NT2/D1 (cell line): Measurements from ENCODE around the gene PHF23.

Experiments
- DNase-seq: peaks from one replicate; pipeline ENCODE4 v3.0.0-alpha.2; 2011; ENCODE audit warnings: low read depth, low spot score
- H3K27me3 ChIP-seq: 2 replicates; pipeline ENCODE4 v1.6.0; 2011; ENCODE audit warnings: mild to moderate bottlenecking; ENCODE audit not compliant: insufficient read length, insufficient read depth
- H3K36me3 ChIP-seq: 2 replicates; pipeline ENCODE4 v1.6.1; 2011; ENCODE audit warnings: mild to moderate bottlenecking, low read length, mixed read lengths; ENCODE audit not compliant: insufficient read depth, insufficient read length
- H3K4me1 ChIP-seq: 2 replicates; pipeline ENCODE4 v1.5.1; 2011; ENCODE audit not compliant: insufficient read depth, insufficient read length
- H3K4me3 ChIP-seq: 2 replicates; pipeline ENCODE4 v1.5.1; 2011; ENCODE audit warnings: low read depth; ENCODE audit not compliant: insufficient read length
- H3K9ac ChIP-seq: 2 replicates; pipeline ENCODE4 v1.6.0; 2011; ENCODE audit warnings: low read depth; ENCODE audit not compliant: insufficient read length
- H3K9me3 ChIP-seq: 2 replicates; pipeline ENCODE4 v1.5.1; 2011; ENCODE audit warnings: mild to moderate bottlenecking, low read length; ENCODE audit not compliant: insufficient read depth
- SUZ12 ChIP-seq: IDR thresholded peaks from 2 replicates; pipeline ENCODE4 v1.6.1; 2011; ENCODE audit not compliant: insufficient read length, insufficient read depth; ENCODE audit errors: extremely low read depth
- YY1 ChIP-seq: IDR thresholded peaks from 2 replicates; pipeline ENCODE4 v1.6.1; 2011; ENCODE audit not compliant: insufficient read length, insufficient read depth
- ZNF274 ChIP-seq: IDR thresholded peaks from 2 replicates; pipeline ENCODE4 v1.6.1; 2011; ENCODE audit warnings: mild to moderate bottlenecking, low read depth, low read length

The PHF23 gene

DNA sequence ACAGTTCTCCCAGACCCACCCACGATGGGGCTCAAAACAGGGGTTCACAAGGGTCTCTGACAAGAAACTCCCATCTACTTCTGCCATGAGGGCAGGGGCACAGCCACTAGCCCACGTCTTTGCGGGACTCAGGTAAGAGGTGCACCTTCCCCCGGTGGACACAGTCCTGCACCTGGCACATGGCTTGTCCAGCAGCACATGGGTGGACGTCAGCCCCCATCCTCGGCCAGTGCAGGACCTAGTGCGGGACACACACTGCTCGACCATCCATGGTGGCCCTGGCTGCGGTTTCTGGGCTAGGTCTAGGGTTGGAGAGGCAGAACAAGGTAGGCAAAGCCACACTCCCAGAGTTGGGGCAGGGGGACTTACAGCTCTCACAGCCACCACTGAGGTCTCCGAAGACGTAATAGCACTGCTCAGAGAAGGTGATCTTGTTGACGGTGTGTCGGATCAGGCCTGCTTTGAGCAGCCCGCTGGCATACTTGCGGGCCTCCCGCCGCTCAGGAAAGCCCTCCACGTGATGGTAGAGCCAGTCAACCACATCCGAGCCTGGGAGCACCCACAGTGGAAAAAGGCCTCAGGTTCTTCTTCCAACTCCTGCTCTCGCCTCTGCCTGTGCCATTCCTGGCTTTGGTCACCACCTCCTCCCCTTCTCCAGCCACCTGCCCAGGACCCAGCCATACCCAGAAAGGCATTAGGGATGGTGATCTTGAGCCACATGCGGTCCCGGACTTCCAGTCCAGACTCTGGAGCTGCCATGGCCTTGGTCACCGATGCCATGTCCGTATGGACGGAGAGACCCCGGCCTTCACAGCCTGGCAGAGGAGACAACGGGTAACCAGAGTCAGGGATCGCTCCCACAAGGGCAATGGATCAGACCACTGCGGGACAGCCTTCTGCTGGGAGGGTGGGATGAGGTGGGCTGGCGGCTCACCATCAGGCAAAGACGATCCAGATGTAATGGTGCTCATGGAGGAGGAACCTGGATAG lies 12.2 kb downstream of the PHF23 start:
- Histone ChIP-seq H3K36me3 (peaks cover 89% of the 10 kb centered on the region), H3K4me1 (peaks cover 15% of the 10 kb centered on the region), H3K27me3 (no peaks in the 10 kb centered on the region), H3K9me3 (no peaks in the 10 kb centered on the region), H3K9ac (no peak overlapping the region), H3K4me3 (no peak overlapping the region)
- TF ChIP-seq ZNF274 = no peak
- no peak for TF ChIP-seq SUZ12
- no peak for TF ChIP-seq YY1
- DNase-seq = no peak

DNA sequence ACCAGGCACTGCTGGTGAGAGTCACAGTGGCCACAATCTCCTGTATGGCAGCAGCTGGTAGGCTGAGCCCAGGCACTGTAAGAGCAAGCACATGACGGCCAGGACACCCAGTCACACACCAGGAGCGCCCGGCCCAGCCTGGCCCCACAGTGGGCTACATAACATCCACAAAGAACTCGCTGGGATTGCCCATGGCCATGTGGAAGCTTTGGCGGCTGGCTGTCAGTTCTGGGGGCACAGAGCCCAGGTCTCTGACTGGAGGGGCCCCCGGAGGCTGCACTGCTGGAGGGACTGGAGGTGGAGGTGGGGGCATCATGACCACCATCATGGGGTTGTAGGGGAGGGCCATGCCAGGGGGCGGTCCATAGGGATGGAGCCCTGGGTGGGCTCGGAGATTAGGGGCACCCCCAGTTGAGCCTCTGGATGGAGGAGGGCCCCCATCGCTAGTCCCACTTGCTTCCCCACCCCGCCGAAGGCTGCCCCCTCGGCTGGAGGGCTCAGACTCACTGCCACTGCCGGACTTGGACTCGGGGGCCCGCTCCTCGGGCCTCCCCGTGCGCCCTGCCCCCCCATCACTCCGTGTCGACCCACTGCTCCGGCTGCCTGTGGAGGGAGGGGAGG lies 13.4 kb downstream of the PHF23 start:
- peaks cover 96% of the 10 kb centered on the region for H3K36me3 ChIP-seq

DNA sequence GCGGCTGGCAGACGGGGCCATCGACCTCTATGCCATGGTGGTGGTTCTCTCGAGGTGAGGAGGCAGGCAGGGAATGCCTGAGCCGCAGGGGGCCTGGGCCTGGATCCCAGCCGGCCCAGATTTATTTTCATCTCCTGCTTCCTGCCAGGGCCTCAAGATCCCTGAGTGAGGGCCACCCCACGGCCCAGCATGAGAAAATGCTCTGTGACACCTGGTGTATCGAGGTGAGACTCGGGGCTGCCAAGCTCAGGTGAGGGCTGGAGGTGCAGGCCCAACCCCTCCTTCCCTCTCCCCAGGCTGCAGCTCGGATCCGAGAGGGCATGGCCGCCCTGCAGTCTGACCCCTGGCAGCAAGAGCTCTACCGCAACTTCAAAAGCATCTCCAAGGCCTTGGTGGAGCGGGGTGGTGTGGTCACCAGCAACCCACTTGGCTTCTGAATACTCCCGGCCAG lies 14.6 kb downstream of the PHF23 start:
- peaks cover 87% of the 10 kb centered on the region for H3K36me3 ChIP-seq
- no peaks in the 10 kb centered on the region for H3K9me3 ChIP-seq
- no peak for TF ChIP-seq ZNF274
- H3K4me1 ChIP-seq = peaks cover 20% of the 10 kb centered on the region
- no peak overlapping the region for H3K4me3 ChIP-seq
- no peak for DNase-seq
- no peak overlapping the region for H3K9ac ChIP-seq
- H3K27me3 ChIP-seq = no peaks in the 10 kb centered on the region

More for the DNA sequence above, 13.4 kb downstream of the PHF23 start:
- H3K4me3 ChIP-seq = no peak overlapping the region
- no peaks in the 10 kb centered on the region for H3K27me3 ChIP-seq
- no peak for DNase-seq
- H3K4me1 ChIP-seq = peaks cover 20% of the 10 kb centered on the region
- TF ChIP-seq SUZ12 (no peak), YY1 (no peak), ZNF274 (no peak)
- no peak overlapping the region for H3K9ac ChIP-seq
- H3K9me3 ChIP-seq = no peaks in the 10 kb centered on the region

DNA sequence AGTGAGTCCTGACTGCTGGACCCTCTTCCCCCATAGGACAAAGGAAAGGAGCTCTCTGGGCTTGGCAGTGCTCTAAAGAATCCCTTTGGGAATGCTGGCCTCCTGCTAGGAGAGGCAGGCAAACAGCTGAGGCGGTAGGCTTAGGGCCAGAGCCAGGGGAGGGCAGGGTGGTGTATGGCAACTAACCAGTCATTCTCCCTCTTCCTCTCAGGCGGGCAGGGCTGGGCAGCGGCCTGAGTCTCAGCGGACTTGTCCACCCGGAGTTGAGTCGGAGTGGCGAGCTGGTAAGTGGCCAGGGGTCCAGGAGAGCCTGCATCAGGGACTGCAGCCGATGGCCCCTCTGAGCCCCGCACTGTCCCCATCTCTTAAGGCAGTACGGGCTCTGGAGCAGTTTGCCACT lies 15.1 kb downstream of the PHF23 start:
- no peak overlapping the region for H3K4me3 ChIP-seq
- DNase-seq = no peak
- H3K4me1 ChIP-seq = peaks cover 22% of the 10 kb centered on the region
- H3K9me3 ChIP-seq = no peaks in the 10 kb centered on the region
- H3K9ac ChIP-seq = no peak overlapping the region
- TF ChIP-seq ZNF274 = no peak
- no peak for TF ChIP-seq SUZ12
- no peak for TF ChIP-seq YY1
- peaks cover 81% of the 10 kb centered on the region for H3K36me3 ChIP-seq
- H3K27me3 ChIP-seq = no peaks in the 10 kb centered on the region

DNA sequence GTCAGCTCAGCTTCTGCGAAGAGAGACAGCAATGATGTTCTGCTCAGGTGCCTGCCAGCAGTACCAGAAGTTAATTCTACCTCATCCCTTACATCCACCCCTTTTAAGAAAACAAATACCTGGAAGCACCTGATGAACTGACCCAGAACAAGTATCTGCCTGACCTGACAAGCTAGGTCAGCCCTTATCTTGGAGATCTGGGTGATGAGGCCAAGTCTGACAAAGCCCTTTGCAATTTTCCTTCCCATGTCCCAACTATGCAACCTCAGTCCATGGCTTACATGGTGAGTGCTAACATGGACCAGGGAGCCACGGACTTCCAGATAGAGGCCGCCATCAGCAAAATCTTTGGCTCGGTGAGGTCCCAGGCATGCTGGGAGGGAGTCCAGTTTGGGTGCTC lies 15.9 kb downstream of the PHF23 start:
- peaks cover 24% of the 10 kb centered on the region for H3K4me1 ChIP-seq
- H3K9me3 ChIP-seq = no peaks in the 10 kb centered on the region
- no peaks in the 10 kb centered on the region for H3K27me3 ChIP-seq
- TF ChIP-seq YY1 (no peak), ZNF274 (no peak), SUZ12 (no peak)
- H3K36me3 ChIP-seq = peaks cover 74% of the 10 kb centered on the region
- H3K9ac ChIP-seq = no peak overlapping the region
- no peak for DNase-seq
- no peak overlapping the region for H3K4me3 ChIP-seq

DNA sequence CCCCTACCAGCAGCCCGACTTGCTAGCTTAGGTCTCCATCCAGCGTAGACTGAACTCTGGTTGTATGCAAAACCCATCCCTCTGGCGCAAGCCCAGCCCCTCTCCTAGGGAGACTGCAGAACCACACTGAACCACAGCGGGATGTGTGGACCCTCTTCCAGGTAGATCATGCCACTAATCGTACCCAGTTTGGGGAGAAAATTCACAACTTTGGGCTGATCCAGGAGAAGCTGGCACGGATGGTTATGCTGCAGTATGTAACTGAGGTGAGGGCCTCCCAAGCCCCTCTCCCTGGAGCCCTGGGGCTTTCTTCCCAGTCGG lies 16.3 kb downstream of the PHF23 start:
- H3K36me3 ChIP-seq = peaks cover 71% of the 10 kb centered on the region

More for the DNA sequence above, 16.3 kb downstream of the PHF23 start:
- Histone ChIP-seq H3K27me3 (no peaks in the 10 kb centered on the region), H3K4me3 (no peak overlapping the region), H3K9me3 (no peaks in the 10 kb centered on the region), H3K4me1 (peaks cover 25% of the 10 kb centered on the region), H3K9ac (no peak overlapping the region)
- TF ChIP-seq YY1 (no peak), ZNF274 (no peak), SUZ12 (no peak)
- no peak for DNase-seq
